Neural crest cell (in vitro differentiated cells): Measurements from ENCODE around the gene FAM78B. TPM values are rescaled to one million over a fixed set of nuclear protein-coding genes. Genes with fewer than 3 reads are reported as not detected.

Source experiments
- DNase-seq: peaks from one replicate; pipeline ENCODE4 v3.0.0; 2021; ENCODE audit warnings: low read depth, mixed read lengths, low spot score
- H3K27ac Mint-ChIP-seq: one replicate; pipeline ENCODE4 v1.8.0; 2021; ENCODE audit warnings: mild to moderate bottlenecking, mixed read lengths; ENCODE audit not compliant: unreplicated experiment
- H3K27me3 Mint-ChIP-seq: 2 replicates; pipeline ENCODE4 v1.8.0; 2021; ENCODE audit warnings: low read depth, mild to moderate bottlenecking, mixed read lengths
- H3K36me3 Mint-ChIP-seq: 2 replicates; pipeline ENCODE4 v1.8.0; 2021; ENCODE audit warnings: low read depth, mild to moderate bottlenecking, mixed read lengths
- H3K4me1 Mint-ChIP-seq: 2 replicates; pipeline ENCODE4 v1.8.0; 2021; ENCODE audit warnings: mixed read lengths
- H3K4me3 Mint-ChIP-seq: one replicate; pipeline ENCODE4 v1.8.0; 2021; ENCODE audit warnings: mild to moderate bottlenecking, mixed read lengths
- H3K9me3 Mint-ChIP-seq: 2 replicates; pipeline ENCODE4 v1.8.0; 2021; ENCODE audit warnings: mixed read lengths
- total RNA-seq: library from RNA; stranded (reverse); gene quantifications from 2 replicates; pipeline ENCODE4 v1.2.1, GENCODE V29; 2021
- TF ChIP-seq, protein P1 (sequence below): fragments of 200-600 bp; sonication (generic); conservative IDR thresholded peaks from 2 replicates; pipeline ENCODE4 v1.5.0; 2021; ENCODE audit warnings: antibody characterized with exemption, mild to moderate bottlenecking

Gene FAM78B
- total RNA-seq, 1 donor from 2014 or later, result 1.5 TPM

DNA sequence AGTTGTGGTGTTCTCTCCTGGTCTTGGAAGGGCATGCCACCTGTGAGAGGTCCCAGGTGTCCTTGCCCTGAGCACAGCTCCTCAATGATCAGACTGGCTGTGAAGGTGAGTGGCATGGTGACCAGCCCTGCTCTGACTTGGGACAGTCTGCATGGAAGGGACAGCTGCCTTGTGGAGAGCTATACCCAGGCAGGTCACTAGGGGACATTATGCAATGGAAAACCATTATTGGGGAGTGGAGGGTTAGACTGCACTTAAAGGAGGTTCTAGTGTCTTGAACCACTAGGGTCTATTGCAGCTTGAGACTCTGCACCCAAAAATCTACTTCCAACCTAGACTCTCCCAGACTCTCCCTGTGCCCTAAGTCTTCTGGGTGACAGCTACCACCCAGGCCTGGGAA, 24.8 kb downstream of the FAM78B start:
- Mint-ChIP-seq H3K36me3 (no peaks in the 10 kb centered on the region), H3K27me3 (peaks cover 24% of the 10 kb centered on the region), H3K4me3 (no peak overlapping the region), H3K27ac (no peak overlapping the region), H3K4me1 (no peaks in the 10 kb centered on the region), H3K9me3 (no peaks in the 10 kb centered on the region)
- DNase-seq, result no peak
- TF ChIP-seq, protein P1, sequence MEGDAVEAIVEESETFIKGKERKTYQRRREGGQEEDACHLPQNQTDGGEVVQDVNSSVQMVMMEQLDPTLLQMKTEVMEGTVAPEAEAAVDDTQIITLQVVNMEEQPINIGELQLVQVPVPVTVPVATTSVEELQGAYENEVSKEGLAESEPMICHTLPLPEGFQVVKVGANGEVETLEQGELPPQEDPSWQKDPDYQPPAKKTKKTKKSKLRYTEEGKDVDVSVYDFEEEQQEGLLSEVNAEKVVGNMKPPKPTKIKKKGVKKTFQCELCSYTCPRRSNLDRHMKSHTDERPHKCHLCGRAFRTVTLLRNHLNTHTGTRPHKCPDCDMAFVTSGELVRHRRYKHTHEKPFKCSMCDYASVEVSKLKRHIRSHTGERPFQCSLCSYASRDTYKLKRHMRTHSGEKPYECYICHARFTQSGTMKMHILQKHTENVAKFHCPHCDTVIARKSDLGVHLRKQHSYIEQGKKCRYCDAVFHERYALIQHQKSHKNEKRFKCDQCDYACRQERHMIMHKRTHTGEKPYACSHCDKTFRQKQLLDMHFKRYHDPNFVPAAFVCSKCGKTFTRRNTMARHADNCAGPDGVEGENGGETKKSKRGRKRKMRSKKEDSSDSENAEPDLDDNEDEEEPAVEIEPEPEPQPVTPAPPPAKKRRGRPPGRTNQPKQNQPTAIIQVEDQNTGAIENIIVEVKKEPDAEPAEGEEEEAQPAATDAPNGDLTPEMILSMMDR, result no peak

DNA sequence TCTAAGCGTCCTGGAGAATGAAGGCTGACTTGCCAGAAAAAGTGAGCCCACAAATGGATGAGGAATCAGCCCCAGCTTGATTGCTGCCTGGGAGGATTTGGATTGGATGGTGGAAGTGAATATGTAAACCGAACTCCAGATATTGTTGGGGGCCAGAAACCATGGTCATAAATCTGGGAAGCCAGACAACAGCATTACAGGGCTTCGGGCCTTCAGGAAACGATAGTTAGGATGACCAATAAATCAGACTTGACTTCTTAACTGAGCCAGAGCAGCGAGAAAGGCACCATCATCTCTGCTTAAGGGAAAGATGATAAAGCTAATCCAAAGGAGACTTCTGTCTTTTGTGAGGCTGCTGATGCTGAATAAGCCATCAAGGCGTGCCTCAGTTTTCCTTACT, 26.6 kb downstream of the FAM78B start:
- Mint-ChIP-seq H3K4me3 (no peak overlapping the region), H3K27me3 (peaks cover 37% of the 10 kb centered on the region), H3K36me3 (no peaks in the 10 kb centered on the region), H3K4me1 (no peaks in the 10 kb centered on the region), H3K27ac (no peak overlapping the region), H3K9me3 (no peaks in the 10 kb centered on the region)
- TF ChIP-seq, protein P1, result no peak
- DNase-seq, result no peak

DNA sequence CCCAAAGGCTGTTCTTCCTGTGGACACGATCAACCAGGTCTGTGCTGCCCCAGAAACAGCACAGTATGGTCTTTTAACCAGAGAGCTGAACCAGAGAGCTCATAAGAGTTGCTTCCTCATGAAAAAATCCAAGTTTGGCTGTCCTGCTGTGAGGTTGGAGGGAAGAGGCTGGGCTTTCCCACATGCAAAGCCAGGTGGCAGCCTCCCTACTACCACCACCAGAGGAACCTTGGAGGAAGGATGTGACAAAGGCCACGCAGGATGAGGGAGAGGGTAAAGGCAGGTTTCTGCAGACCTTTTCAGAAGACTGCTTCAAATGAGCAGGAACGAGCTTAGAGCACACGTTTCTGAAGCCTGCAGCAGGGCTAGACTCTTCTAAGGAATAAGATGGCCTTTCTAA, 27.1 kb downstream of the FAM78B start:
- Mint-ChIP-seq H3K27me3 (peaks cover 42% of the 10 kb centered on the region), H3K4me3 (no peak overlapping the region), H3K9me3 (no peaks in the 10 kb centered on the region), H3K27ac (no peak overlapping the region), H3K4me1 (no peaks in the 10 kb centered on the region), H3K36me3 (no peaks in the 10 kb centered on the region)
- TF ChIP-seq, protein P1, result no peak
- no peak for DNase-seq

DNA sequence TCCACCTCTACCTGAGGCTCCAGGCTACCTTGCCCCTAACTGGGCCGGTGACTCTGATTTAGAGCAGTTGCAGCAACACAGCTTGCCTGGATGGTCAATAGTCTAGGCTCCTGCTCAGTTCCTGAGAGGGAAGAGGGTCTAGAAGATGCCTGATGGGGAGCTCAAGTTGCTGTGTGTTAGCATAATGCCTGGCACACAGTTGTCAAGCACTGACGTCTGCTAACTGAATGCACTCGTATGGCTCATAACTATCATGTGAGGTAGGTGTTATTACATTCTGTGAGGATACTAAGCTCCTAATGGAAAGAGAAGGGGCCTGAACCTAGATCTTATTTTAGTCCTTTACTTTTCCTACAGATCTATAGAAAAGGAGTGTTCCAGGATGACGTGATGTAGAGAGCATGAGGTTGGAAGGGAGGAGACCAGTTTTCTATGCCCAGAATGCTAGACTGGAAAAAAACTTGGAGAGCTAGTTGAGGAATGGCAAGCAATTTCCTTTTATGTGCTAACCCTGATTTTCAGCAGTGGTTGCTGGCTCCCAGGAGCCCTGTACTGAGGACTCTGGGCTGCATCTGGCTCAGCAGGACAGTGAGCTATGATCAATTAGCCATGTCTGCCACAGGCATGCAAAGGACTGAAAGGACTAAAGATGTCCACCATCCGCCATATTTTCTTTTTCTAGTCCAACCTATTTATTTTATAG, 30.0 kb downstream of the FAM78B start:
- TF ChIP-seq, protein P1, result no peak
- DNase-seq, result no peak
- no peak overlapping the region for H3K4me3 Mint-ChIP-seq
- no peaks in the 10 kb centered on the region for H3K36me3 Mint-ChIP-seq
- H3K4me1 Mint-ChIP-seq, result no peaks in the 10 kb centered on the region
- H3K9me3 Mint-ChIP-seq, result peaks cover 3% of the 10 kb centered on the region
- H3K27me3 Mint-ChIP-seq, result peaks cover 33% of the 10 kb centered on the region
- H3K27ac Mint-ChIP-seq, result no peak overlapping the region

DNA sequence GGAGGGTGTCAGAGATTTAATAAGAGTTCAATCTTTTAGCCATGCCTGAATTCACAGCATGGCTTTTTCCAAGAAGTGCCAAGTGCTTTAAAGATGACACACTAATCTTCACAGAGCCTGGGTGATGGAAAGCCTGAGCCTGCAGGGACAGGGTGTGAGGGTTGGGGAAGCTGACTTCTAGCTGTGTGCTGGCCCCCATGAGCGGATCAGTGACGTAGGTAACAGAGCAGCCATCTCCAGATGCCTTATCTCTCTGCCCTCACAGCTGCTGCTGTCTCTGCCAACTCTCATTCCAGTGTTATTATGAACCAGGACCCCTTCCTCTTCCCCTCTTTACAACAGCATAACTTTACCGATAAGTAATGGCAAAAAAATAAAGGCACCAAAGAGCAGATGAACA, 30.6 kb downstream of the FAM78B start:
- peaks cover 33% of the 10 kb centered on the region for H3K27me3 Mint-ChIP-seq
- no peak overlapping the region for H3K4me3 Mint-ChIP-seq
- no peaks in the 10 kb centered on the region for H3K4me1 Mint-ChIP-seq
- H3K27ac Mint-ChIP-seq, result no peak overlapping the region
- TF ChIP-seq, protein P1, result no peak
- H3K9me3 Mint-ChIP-seq, result peaks cover 3% of the 10 kb centered on the region
- no peak for DNase-seq
- H3K36me3 Mint-ChIP-seq, result no peaks in the 10 kb centered on the region
